CD4-positive, alpha-beta T cell treated with Interleukin-15 for 4 hours (primary cell): Measurements from ENCODE around the gene C1R.

Experiments
- DNase-seq: peaks from one replicate; pipeline ENCODE4 v3.0.0-alpha.2; 2020; ENCODE audit warnings: low spot score

The C1R gene

DNA sequence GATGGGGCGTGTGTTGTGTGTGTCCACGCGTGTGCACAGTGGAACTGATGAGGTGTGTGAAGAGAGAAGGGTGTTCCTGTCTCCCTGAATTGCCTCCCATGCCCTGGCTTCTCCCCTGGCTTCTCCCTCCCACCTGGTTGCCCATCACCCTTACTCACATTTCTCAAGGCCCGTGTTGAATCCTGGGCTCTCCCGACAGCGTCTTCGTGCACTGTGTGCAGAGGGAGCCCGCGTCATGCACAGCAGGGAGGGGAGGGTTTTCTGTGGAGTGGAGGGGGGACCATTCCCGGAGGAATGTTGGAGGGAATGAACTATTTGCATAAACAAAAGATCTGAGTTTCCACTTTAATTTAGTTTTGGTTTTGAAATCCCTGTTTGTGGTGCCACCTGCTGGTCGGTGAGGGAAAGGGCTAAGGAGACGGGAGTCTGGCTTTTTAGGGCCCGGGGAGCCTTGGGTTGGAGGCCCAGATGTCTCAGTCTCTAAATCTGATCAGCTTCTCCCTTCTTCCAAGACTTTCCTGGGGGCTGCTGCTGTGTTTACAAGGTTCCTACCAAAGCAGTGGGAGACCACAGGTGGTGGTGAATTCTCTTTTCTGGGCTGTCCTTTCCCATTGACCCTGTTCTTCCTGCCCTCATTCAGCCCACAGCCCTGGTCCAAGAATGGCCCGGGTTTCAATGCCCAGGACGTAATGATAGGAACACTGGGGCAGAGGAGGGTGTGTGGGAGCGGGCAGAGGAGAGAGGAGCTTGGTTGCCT, at the start of gene C1R:
C1R (minus strand) TSS at position 217 of the 757 bp plus-strand sequence; CDS start at position 160, 57 bp downstream.
- peak; percentile 71 for DNase-seq

DNA sequence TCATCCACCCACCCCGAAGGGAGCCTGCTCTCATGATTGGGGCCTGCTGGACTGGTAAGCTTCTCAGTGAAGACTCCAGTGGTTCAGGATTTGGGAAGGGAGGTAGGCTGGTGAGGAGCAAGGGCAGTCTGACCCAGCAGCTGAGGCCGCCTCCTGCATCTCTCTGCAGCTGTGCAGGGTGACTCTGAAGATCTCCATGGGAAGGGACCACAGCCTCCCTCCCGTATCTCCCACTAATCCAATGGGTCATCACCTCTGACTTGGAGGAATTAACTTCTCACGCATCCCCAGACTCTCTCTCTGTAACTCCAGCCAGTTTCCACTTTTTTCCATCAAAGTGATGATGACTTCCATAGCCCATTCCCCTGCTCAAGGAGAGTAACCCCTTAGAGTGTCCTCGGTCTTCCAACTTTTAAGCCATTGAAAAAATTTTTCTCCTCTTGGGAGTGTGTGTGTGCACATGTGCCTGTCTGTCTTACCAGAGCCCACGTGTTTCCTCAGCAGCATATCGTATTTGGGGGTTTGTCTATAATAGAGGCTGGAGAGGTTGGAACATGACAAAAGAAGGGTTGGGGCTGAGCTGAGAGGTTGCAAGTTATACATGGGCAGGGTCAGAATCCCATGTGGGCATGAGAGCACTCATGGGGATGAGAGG, 49.2 kb upstream of the C1R start:
- DNase-seq: no peak

- no peak for DNase-seq
Observed at GRCh38 chr12:7139200-7139599, 47.0 kb upstream of the C1R start.

DNA sequence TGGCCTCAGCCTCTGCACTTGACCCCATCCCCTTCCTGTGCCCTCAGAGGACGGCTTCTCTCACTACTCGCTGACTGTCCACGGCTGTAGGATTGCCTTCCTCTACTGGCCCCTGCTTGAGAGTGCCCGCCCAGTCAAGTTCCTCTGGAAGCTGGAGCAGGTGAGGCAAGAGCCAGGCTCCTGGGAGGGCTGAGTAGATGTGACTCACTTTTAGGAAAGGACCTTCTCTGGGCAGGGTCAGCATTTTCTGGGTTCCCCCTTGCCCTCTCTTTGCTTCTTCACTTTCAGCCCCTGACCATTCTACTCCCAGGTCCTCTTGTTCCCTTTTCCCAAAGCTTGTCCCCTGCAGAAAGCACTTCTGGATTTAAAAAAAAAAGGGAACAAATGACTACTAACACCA, 45.7 kb upstream of the C1R start:
- no peak for DNase-seq

GRCh38 chr12:7136676-7137075, 44.4 kb upstream of the C1R start:
- DNase-seq: no peak

DNA sequence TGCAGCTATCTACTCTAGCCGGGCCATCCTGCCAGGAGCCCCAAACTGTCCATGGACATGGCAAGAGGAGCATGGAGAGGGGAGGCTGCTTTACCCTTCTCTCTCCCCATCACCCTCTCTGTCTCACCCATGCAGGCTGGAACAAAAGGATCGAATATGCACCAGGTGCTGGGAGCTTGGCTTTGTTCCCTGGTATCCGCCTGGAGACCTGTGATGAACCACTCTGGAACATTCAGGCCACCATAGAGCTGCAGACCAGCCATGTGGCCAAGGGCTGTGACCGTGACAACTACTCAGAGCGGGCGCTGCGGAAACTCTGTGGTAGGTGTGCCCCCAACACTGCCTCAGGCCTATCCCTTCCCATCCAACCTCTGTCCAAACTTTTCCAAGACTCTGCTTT, 43.8 kb upstream of the C1R start:
- no peak for DNase-seq

DNA sequence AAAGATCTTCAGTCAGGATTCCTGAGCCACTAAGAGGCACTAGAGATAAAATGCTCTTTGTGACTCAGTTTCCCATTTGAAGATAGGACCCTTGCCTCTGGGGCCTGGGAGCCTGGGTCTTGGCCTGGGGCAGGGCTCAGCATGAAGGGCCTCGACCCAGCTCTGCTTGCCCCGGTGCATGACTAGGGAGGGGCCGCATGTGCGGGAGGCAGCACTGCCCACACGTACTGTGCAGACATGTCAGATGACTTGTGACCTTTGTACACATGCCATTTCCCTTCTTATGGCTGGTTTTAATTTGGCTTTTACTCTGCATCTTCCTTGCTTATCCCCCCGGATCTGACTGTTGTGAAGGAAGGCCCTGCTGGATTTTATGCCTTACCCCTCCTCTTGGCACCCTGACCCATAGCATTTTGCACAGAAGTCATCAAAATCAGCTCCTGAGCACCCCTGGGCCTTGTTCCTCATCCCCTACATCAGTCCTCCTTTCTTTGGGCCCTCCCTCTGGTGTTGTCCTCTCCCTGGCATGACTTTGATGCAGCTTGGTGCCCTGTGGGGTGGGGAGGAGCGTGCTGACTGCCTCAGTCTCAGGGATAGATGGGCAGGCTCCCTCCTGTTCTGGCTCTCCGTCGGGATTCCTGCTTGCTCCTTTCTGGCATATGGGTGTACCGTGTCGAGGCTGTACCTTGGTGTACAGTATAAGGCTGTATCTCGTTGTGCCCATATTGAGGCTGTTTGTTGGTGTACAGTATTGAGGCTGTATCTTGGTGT, 42.3 kb upstream of the C1R start:
- DNase-seq: no peak

DNA sequence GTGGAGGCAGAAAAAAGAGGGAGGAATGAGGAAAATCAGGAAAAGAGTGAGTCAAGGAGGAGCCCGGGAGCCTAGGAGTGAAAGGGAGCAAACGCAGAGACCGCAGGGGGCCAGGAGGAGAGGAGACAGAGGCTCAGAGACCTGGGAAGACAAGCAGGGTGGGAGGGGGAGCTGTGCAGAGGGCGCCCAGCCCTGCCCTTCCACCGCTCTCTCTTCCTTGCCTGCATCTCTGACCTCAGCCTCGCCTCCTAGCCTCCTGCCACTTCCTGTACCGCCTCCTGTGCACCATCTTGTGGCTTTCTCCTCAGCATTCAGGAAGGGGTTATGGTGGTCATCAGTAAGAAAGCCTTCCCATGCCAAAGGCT, 39.2 kb upstream of the C1R start:
- peak; percentile 9 for DNase-seq

DNA sequence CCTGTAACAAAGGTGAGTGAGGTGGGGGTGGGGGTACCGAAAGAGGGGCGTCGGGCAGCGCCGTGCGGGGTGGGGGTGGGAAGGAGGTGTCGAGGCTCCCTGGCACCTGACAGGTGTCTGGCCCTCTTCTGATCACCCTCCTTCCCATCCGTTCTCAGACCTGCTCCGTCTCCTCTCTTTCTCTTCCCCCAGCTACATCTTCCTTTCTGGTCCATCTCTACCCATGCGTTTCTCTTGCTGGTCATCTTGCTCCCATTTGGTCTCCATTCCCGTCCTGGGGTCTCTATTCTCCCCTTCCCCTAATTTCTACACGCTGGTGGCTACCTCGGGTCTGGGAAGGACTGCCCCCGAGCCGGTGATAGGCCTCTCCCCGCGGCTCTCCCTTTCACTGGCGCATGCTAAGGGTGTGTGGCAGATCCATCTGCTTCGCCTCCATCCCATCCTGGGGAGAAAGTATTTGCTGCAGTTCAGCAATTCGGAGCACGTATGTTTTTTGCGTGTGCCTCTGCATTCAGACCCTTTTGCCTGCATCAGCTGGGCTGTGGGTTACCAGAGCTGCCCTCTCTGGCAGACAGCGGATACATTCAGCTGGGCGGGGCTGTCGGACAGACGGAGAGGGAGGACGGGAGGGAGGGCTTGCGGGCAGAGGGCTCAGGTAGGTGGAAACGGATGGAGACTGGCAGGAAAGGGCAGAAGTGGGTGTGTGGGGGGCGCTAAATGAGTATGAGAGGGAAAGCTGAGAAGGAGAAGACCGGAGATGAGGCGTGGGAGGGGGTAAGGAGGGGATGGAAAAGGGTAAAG, 38.7 kb upstream of the C1R start:
- DNase-seq: peak; percentile 51

- DNase-seq: peak; percentile 91
Observed at GRCh38 chr12:7129872-7130691, 37.8 kb upstream of the C1R start, which contains the start of gene CLSTN3. CLSTN3 (plus strand) TSS chr12:7130371; CDS start chr12:7130649, 278 bp downstream.

- no peak for DNase-seq
Observed at GRCh38 chr12:7129287-7129871, 37.1 kb upstream of the C1R start.

DNA sequence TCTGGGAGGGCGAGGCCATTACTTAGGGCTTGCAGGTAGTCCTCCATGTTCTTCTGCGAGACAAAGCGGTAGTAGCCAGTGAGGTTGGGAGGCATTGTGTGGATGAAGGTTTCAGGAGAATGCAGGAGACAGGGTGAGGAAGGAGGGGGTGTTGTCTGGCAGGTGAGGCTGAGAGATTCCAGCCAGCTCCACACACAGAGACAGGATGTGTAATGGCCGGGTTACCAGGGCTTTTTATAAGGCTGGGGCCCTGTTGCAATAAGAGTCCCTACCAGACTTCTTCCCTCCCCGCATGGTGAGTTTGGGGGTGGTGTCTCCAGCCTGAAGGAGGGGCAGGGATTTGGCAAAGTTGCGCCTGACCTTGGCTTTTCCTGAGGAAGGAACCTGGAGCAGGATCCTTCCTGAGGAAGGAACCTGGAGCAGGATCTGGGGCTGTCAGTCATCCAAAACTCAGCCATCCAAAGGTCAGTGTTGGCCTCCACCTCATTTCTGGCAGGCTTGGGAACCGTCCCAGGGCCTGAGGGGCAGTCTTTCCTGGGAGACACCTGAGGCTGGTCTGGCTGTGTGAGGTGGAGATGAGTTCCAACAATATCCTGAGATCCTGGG, 36.5 kb upstream of the C1R start, which contains the start of gene RBP5:
RBP5 (minus strand) TSS at position 209 of the 606 bp plus-strand sequence; CDS start at position 95, 114 bp downstream.
- no peak for DNase-seq

- no peak for DNase-seq
Observed at GRCh38 chr12:7127916-7128626, 35.8 kb upstream of the C1R start.

DNA sequence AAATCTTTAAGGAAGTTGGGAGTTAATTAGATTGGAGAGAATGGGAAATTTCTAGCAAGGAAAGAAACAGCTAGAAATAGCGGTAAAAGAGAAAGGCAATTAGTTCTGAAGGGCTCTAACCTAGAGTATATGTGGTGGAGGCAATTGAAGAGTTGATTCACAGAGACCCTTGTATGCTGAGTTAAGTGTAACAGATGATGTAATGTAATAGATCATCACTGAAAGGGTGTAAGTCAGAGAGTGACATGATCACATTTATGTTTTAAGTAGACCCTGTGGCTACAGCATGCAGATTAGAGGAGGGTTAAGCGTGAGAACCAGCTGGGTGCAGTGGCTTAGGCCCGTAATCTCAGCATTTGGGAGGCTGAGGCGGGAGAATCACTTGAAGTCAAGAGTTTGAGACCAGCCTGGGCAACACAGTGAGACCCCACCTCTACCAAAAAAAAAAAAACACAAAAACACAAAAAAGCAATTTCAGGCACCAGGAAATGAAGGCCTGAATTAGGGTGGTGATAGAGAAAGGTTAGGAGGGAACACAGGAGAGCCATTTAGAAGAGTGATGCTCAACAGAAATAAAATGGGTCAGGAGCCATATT, 33.5 kb upstream of the C1R start:
- DNase-seq: no peak

DNA sequence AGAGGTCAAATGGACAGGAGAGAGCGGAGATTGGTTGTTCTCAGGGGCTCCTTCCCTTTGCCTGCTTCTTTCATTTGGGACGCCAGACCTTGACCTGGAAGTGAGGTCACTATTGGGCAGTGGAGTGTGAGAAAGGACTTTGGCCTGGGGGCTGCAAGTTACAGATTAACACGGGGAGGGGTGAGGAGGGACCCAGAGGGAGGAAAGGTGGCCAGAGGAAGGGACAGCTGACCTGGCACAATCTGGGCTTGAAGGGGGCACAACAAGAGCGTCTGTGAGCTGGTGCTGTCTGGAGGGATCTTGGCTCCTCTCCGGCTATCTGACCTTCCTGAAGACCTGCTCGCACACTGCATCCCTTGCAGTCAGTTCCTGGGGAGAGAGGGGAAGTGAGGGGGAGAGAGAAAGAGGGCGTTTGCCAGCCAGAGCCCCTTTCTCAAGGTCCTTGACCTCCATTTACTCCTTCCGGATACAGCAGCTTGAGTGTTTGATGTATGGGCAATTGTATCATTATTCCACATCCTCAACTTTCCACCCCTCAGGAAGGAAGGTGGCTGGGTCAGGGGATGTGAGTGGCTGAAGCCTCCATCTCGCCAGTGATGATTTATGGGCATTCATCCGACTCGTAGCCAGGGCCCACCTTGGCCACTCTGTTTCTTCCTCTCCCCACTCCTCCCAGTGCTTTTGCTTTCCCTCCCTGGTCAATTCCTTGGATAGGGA, 31.7 kb upstream of the C1R start:
- DNase-seq: no peak

GRCh38 chr12:7122811-7123769, 30.8 kb upstream of the C1R start:
- DNase-seq: no peak

DNA sequence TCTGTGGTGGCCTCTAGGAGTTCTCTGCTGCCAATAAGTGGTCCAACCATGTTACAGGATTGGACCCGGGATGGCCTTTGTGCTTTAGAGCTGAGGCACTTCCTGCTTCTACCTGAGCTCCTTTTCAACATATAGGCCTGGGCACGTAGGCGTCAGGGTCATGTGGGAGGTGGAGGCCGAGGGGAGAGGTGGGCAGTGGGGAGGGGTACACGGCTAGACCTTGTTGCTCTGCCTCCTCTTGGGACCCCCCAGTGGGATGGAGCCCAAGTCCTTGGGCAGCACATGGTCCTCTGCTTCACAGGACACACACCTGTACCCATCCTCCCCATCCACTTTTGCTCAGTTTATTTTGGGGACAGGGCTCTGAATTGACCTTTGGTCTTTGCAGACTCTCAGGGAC, 29.1 kb upstream of the C1R start:
- no peak for DNase-seq
